Uterus (tissue), 2 donors: ENCODE data around the gene BCAR3.

Experiments used
- CTCF ChIP-seq, 4 experiments: fragments of 200-600 bp in 2 of 4; fragments of 450-650 bp in 2 of 4; sonication (generic) in 2 of 4; IDR thresholded peaks; one replicate each; pipeline ENCODE4 v1.5.1; 2016 to 2019; ENCODE audit warnings: antibody characterized with exemption in 4 of 4, mild to moderate bottlenecking in 2 of 4, moderate library complexity in 1 of 4
- POLR2A ChIP-seq, 2 donors: fragments of 450-650 bp; IDR thresholded peaks; one replicate each; pipeline ENCODE4 v1.6.1; 2016; ENCODE audit warnings: antibody characterized with exemption in 2 of 2, mild to moderate bottlenecking in 1 of 2, moderate library complexity in 1 of 2

- TF ChIP-seq POLR2A (IDR thresholded peaks at IDR 0.05) (no peak), CTCF (IDR thresholded peaks at IDR 0.05) (no peak)
These were observed 23.4 kb downstream of the BCAR3 start for GRCh38 chr1:93658188-93658587.
